H9 (cell line): Measurements from ENCODE around the gene DNAH11. TPM values are rescaled to one million over a fixed set of nuclear protein-coding genes. Genes with fewer than 3 reads are reported as not detected.

Source experiments
- DNase-seq: peaks from one replicate; pipeline ENCODE4 v3.0.0-alpha.2; 2017
- H2AFZ ChIP-seq: one replicate; pipeline ENCODE4 v1.6.1; 2013; ENCODE audit warnings: mild to moderate bottlenecking, low read length, control low read depth, moderate library complexity
- H2AK5ac ChIP-seq: 2 replicates; pipeline ENCODE4 v1.6.1; 2013; ENCODE audit warnings: low read length, control low read depth, mixed read lengths; ENCODE audit not compliant: insufficient read length
- H2BK120ac ChIP-seq: one replicate; pipeline ENCODE4 v1.6.1; 2013; ENCODE audit warnings: low read depth, mild to moderate bottlenecking, low read length, control low read depth, inconsistent platforms; ENCODE audit not compliant: poor library complexity, severe bottlenecking
- H2BK12ac ChIP-seq: 2 replicates; pipeline ENCODE4 v1.6.1; 2013; ENCODE audit warnings: low read length, control low read depth, mixed read lengths, low read depth; ENCODE audit not compliant: insufficient read length
- H2BK15ac ChIP-seq: 2 replicates; pipeline ENCODE4 v1.6.1; 2013; ENCODE audit warnings: low read depth, low read length, control low read depth
- H2BK20ac ChIP-seq: one replicate; pipeline ENCODE4 v1.6.1; 2013; ENCODE audit warnings: low read depth, mild to moderate bottlenecking, low read length, control low read depth, inconsistent platforms; ENCODE audit not compliant: poor library complexity, severe bottlenecking
- H2BK5ac ChIP-seq: 2 replicates; pipeline ENCODE4 v1.6.1; 2013; ENCODE audit warnings: low read length, control low read depth, mixed read lengths; ENCODE audit not compliant: insufficient read length
- H3K14ac ChIP-seq: 2 replicates; pipeline ENCODE4 v1.6.1; 2013; ENCODE audit warnings: low read length, control low read depth; ENCODE audit not compliant: insufficient read depth
- H3K18ac ChIP-seq: 2 replicates; pipeline ENCODE4 v1.6.1; 2013; ENCODE audit warnings: low read depth, mild to moderate bottlenecking, mixed read lengths, low read length, control low read depth; ENCODE audit not compliant: insufficient read length
- H3K23ac ChIP-seq: 2 replicates; pipeline ENCODE4 v1.6.1; 2013; ENCODE audit warnings: low read length, control low read depth, mixed read lengths, low read depth; ENCODE audit not compliant: insufficient read length
- H3K23me2 ChIP-seq: 2 replicates; pipeline ENCODE4 v1.6.1; 2013; ENCODE audit warnings: low read depth, mild to moderate bottlenecking, mixed read lengths, low read length, control low read depth; ENCODE audit not compliant: insufficient read length, poor library complexity, severe bottlenecking
- H3K27ac ChIP-seq: 2 replicates; pipeline ENCODE4 v1.5.1; 2013; ENCODE audit warnings: low read length, control low read depth, mixed read lengths, low read depth; ENCODE audit not compliant: insufficient read length
- H3K27me3 ChIP-seq: 2 replicates; pipeline ENCODE4 v1.6.1; 2013; ENCODE audit warnings: low read length, control low read depth, inconsistent platforms; ENCODE audit not compliant: insufficient read depth
- H3K4ac ChIP-seq: 2 replicates; pipeline ENCODE4 v1.6.1; 2013; ENCODE audit warnings: low read depth, mild to moderate bottlenecking, control low read depth, inconsistent platforms, low read length, moderate library complexity
- H3K4me1 ChIP-seq: 2 replicates; pipeline ENCODE4 v1.6.1; 2013; ENCODE audit warnings: low read length, control low read depth, inconsistent platforms; ENCODE audit not compliant: insufficient read depth
- H3K4me2 ChIP-seq: 2 replicates; pipeline ENCODE4 v1.6.1; 2013; ENCODE audit warnings: low read length, control low read depth, mixed read lengths; ENCODE audit not compliant: insufficient read length, insufficient read depth
- H3K56ac ChIP-seq: 2 replicates; pipeline ENCODE4 v1.6.1; 2013; ENCODE audit warnings: low read depth, mild to moderate bottlenecking, mixed read lengths, low read length, control low read depth; ENCODE audit not compliant: insufficient read length
- H3K79me1 ChIP-seq: 2 replicates; pipeline ENCODE4 v1.6.1; 2013; ENCODE audit warnings: low read depth, mild to moderate bottlenecking, moderate library complexity, low read length, control low read depth, inconsistent platforms; ENCODE audit not compliant: insufficient read depth, poor library complexity, severe bottlenecking
- H3K79me2 ChIP-seq: 2 replicates; pipeline ENCODE4 v1.6.1; 2013; ENCODE audit warnings: low read length, control low read depth, inconsistent platforms; ENCODE audit not compliant: insufficient read depth
- H3K9ac ChIP-seq: 2 replicates; pipeline ENCODE4 v1.6.1; 2013; ENCODE audit warnings: low read length, control low read depth, mixed read lengths; ENCODE audit not compliant: insufficient read length; ENCODE audit errors: extremely low read depth
- H3K9me3 ChIP-seq: one replicate; pipeline ENCODE4 v1.6.1; 2013; ENCODE audit warnings: low read depth, low read length, inconsistent platforms; ENCODE audit not compliant: control insufficient read depth
- H3T11ph ChIP-seq: one replicate; pipeline ENCODE4 v1.6.1; 2013; ENCODE audit warnings: mild to moderate bottlenecking, low read length, control low read depth, inconsistent platforms
- H4K20me1 ChIP-seq: one replicate; pipeline ENCODE4 v1.6.1; 2013; ENCODE audit not compliant: control insufficient read depth, insufficient read length, insufficient read depth
- H4K5ac ChIP-seq: 2 replicates; pipeline ENCODE4 v1.6.1; 2013; ENCODE audit warnings: low read depth, mild to moderate bottlenecking, mixed read lengths, low read length, control low read depth; ENCODE audit not compliant: insufficient read length
- H4K8ac ChIP-seq: replicated peaks from 2 replicates; pipeline ENCODE4 v1.6.1; 2013; ENCODE audit warnings: low read length, control low read depth, mixed read lengths, low read depth; ENCODE audit not compliant: insufficient read length
- H4K91ac ChIP-seq: 2 replicates; pipeline ENCODE4 v1.6.1; 2013; ENCODE audit warnings: low read depth, mild to moderate bottlenecking, moderate library complexity, mixed read lengths, low read length, control low read depth; ENCODE audit not compliant: insufficient read length
- H3K27ac Mint-ChIP-seq, 3 experiments: 2 replicates in 2 of 3; 3 replicates in 1 of 3; pipeline ENCODE4 v1.8.0; 2020 to 2021; ENCODE audit warnings: mixed read lengths in 3 of 3, mild to moderate bottlenecking in 1 of 3, moderate library complexity in 1 of 3
- H3K27me3 Mint-ChIP-seq: 2 replicates; pipeline ENCODE4 v1.8.0; 2021; ENCODE audit warnings: low read depth, mild to moderate bottlenecking, moderate library complexity, mixed read lengths
- H3K36me3 Mint-ChIP-seq, 3 experiments: 2 replicates in 2 of 3; 3 replicates in 1 of 3; pipeline ENCODE4 v1.8.0; 2020 to 2021; ENCODE audit warnings: low read depth in 3 of 3, mixed read lengths in 3 of 3; ENCODE audit not compliant: insufficient read depth in 1 of 3
- H3K4me1 Mint-ChIP-seq, 2 experiments: 2 replicates each; pipeline ENCODE4 v1.8.0; 2020; ENCODE audit warnings: mixed read lengths in 2 of 2
- H3K4me3 Mint-ChIP-seq, 2 experiments: 2 replicates in 1 of 2; 3 replicates in 1 of 2; pipeline ENCODE4 v1.8.0; 2020 to 2021; ENCODE audit warnings: mild to moderate bottlenecking in 2 of 2, mixed read lengths in 2 of 2, moderate library complexity in 1 of 2
- H3K9me3 Mint-ChIP-seq, 2 experiments: 2 replicates in 1 of 2; 3 replicates in 1 of 2; pipeline ENCODE4 v1.8.0; 2020; ENCODE audit warnings: mild to moderate bottlenecking in 2 of 2, mixed read lengths in 2 of 2, moderate library complexity in 1 of 2
- WGBS: extraction: QIAGEN DNeasy Blood & Tissue Kit; methylation state at CpG from one replicate; pipeline ENCODE4 v1.1.7; 2013; ENCODE audit warnings: missing lambda C conversion rate, low lambda C conversion rate, mixed read lengths; ENCODE audit not compliant: insufficient read length; ENCODE audit errors: extremely low coverage; 5-methylcytosine and 5-hydroxymethylcytosine counted together
- total RNA-seq: library from RNA; stranded (reverse); gene quantifications from 2 replicates; pipeline ENCODE4 v1.2.1, GENCODE V29; 2021
- TF ChIP-seq, protein P1 (sequence below): fragments of 200-600 bp; sonication (generic); conservative IDR thresholded peaks from 3 replicates; pipeline ENCODE4 v1.8.0; 2021; ENCODE audit warnings: antibody characterized with exemption, mild to moderate bottlenecking

DNAH11 gene
- total RNA-seq, 1 experiment from 2014 or later: 2.5 TPM

- no CpG with 5 or more reads among the region's 6 CpGs for WGBS
- Histone ChIP-seq H2AK5ac (no peak overlapping the region), H2BK15ac (no peak overlapping the region), H3K23me2 (no peaks in the 10 kb centered on the region), H2BK12ac (no peak overlapping the region), H4K91ac (no peak overlapping the region), H3K18ac (no peak overlapping the region), H4K5ac (no peak overlapping the region), H3T11ph (no peak overlapping the region), H3K4me1 (no peaks in the 10 kb centered on the region), H2BK20ac (no peak overlapping the region), H3K79me1 (no peaks in the 10 kb centered on the region), H4K20me1 (no peaks in the 10 kb centered on the region), H3K4me2 (no peak overlapping the region), H2BK120ac (no peak overlapping the region), H4K8ac (no peak overlapping the region), H3K56ac (no peak overlapping the region), H3K4ac (no peak overlapping the region), H3K27me3 (no peaks in the 10 kb centered on the region), H2BK5ac (no peak overlapping the region), H3K79me2 (no peaks in the 10 kb centered on the region), H3K23ac (no peak overlapping the region), H2AFZ (no peak overlapping the region), H3K14ac (no peak overlapping the region), H3K9ac (no peak overlapping the region), H3K27ac (no peak overlapping the region), H3K9me3 (no peaks in the 10 kb centered on the region)
- no peak overlapping the region; a peak in 1 of 7 replicates for H3K27ac Mint-ChIP-seq
- TF ChIP-seq, protein P1, sequence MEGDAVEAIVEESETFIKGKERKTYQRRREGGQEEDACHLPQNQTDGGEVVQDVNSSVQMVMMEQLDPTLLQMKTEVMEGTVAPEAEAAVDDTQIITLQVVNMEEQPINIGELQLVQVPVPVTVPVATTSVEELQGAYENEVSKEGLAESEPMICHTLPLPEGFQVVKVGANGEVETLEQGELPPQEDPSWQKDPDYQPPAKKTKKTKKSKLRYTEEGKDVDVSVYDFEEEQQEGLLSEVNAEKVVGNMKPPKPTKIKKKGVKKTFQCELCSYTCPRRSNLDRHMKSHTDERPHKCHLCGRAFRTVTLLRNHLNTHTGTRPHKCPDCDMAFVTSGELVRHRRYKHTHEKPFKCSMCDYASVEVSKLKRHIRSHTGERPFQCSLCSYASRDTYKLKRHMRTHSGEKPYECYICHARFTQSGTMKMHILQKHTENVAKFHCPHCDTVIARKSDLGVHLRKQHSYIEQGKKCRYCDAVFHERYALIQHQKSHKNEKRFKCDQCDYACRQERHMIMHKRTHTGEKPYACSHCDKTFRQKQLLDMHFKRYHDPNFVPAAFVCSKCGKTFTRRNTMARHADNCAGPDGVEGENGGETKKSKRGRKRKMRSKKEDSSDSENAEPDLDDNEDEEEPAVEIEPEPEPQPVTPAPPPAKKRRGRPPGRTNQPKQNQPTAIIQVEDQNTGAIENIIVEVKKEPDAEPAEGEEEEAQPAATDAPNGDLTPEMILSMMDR: no peak
- no peaks in the 10 kb centered on the region for H3K27me3 Mint-ChIP-seq
- H3K9me3 Mint-ChIP-seq: peaks cover 2 to 7% of the 10 kb centered on the region in 2 experiments; a peak in 2 of 5 replicates
- peaks cover 0 to 3% of the 10 kb centered on the region in 2 experiments; a peak in 1 of 4 replicates for H3K4me1 Mint-ChIP-seq
- H3K4me3 Mint-ChIP-seq: no peak overlapping the region
- DNase-seq: no peak
- H3K36me3 Mint-ChIP-seq: no peaks in the 10 kb centered on the region; a peak in 2 of 7 replicates
These were observed 75.1 kb downstream of the DNAH11 start for GRCh38 chr7:21617916-21618390.
